NK-92 (cell line): ENCODE results near the gene C11orf91.
"Not testable (repeated sequence)": the region's sequence is repeated elsewhere in the genome, so short reads cannot be mapped to it uniquely, and the experiment has no call there.

Source experiments
- DNase-seq: peaks from one replicate; lab custom pipeline; 2025; ENCODE audit not compliant: unreplicated experiment; lab: John Stamatoyannopoulos, UW

Gene C11orf91

DNA sequence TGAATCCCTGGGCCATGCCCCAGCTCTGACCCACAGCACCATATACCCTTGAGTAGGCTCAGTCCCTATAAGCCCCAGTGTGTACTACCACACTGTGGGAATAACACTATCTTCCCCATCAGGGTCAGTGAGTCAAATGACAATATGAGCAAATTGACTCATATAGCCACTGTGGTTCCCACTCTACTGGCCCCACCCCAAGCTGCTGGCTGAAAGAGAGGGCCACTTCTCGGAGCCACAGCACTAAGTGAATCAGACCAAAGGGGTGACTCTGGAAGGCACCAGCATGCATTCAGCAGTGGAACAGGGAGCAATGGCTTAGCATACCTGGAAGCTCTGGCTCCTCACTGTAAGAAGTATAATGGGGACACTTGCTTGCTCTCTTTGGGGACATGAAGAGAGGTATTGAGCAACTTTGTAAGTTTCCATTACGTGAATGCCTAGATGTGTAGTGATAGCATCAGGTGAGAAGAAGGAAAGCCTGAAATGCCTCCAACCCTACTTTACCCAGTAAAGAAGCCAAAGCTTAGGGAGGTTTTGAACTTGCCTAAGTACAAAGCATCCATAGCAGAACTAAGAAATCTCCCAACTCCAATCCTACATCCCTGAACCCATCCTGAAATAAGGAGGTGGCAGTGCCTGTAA lies 22.1 kb upstream of the C11orf91 start:
- no peak for DNase-seq

DNA sequence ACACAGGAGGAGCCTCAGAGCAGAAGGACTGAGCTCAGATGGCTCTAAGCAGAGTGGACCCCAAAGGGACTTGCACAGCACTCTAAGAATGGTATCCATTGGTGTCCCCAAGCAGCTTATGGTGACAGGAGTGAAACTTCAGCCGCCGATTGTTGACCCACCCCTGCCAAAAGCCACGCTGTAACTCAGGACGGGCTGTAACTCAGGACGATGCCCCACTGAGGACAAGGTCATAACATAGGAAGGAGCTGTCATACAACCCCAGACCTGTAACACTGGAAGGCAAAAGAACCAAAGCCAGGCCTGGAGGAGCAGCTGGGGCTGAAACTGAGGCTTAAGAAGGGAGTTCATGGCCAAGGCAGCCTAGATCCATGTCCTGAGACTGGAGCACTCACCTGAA lies 21.4 kb upstream of the C11orf91 start:
- no peak for DNase-seq

DNA sequence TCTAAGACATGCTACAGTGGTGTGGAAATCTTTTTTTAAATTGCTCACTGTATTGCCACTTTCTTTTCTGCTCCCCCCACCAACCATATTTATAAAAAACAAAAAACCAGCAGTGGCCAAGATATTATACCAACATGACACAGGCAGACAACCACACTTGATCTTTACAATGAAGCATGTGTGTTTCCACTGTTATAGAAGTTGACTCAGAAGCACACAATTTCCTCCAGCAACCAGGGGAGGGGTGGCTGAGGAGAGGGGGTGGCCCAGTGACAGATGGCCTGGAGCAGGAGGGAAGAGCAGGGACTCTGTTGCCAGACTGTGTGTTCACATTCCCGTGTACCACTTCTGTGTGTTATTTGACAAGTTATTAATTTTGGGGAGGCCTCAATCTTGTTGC lies 20.8 kb upstream of the C11orf91 start:
- DNase-seq = no peak

DNA sequence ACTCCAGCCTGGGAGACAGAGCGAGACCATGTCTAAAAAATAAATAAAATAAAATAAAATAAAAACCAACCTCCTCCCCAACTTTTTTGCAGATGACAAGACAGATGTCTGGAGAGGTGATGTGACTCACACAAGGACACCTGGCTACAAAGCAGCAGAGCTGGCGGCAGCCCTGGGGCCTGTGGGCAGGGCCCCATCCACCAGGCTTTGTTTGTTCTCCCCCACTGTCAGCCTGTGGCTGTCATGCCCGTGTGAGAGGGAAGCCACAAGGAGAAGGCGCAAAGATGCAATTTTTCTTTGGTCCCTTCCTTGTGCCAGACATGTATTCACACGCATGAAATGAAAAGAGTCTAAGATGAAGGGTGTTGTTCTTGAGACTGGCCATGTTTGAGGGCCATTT lies 19.0 kb upstream of the C11orf91 start:
- no peak for DNase-seq

DNA sequence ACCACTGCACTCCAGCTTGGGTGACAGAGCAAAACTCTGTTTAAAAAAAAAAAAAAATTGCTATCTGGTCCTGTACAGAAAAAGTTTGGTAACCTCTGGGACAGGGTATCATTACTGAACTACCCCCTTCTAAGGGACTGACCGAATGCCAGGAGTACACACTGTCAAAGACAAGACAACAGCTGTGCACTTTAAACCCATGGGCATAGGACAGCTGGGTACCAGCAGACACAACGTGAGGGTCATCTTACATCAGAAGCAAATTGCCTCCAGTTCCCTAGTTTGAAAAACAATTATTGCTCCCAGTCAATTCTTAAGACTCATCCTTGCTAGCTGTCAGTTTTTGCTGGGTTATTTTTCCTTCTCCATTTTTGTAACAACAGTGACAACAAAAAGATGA lies 17.8 kb upstream of the C11orf91 start:
- DNase-seq = no peak

DNA sequence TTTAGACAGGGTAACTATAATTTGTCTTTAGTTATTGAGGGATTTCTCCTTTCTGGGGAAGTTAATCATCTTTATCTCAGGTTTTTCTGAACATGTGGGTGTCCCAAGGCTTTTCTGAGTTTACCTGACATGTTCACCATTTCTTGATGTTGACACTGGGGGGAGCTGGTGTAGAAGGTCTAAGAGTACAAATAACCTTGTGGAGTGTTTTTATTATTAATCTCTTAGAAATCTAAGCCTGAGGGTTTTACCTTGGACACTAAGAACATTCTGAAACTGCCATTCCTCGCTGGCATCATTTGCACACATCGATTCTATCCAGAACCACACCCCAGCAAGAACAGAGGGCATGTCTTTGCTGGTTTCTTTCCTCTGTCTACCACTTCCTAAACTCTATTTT lies 15.6 kb upstream of the C11orf91 start:
- no peak for DNase-seq

DNA sequence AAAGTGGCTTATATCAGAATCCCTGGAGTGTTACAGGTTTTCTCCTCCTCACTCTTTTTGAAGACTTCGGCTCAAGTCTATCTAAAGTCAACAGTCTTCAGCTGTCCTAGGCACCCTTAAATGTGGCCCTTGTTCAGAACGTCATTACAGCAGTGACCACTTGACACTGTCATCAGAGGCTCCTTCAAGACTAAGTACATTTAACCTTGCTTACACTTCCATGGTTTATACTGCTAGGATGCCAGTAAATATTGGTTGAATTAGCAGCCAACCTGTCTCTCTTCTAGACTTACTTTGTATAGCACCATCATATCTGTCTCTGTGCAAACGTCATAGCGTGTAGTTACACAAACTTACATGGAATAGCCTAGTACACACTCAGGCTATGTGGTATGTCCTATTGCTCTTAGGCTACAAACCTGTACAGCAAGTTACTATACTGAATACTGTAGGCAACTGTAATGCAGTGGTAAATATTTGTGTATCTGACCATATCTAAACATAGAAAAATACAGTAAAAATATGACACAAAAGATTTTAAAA lies 13.3 kb upstream of the C11orf91 start:
- DNase-seq = no peak

DNA sequence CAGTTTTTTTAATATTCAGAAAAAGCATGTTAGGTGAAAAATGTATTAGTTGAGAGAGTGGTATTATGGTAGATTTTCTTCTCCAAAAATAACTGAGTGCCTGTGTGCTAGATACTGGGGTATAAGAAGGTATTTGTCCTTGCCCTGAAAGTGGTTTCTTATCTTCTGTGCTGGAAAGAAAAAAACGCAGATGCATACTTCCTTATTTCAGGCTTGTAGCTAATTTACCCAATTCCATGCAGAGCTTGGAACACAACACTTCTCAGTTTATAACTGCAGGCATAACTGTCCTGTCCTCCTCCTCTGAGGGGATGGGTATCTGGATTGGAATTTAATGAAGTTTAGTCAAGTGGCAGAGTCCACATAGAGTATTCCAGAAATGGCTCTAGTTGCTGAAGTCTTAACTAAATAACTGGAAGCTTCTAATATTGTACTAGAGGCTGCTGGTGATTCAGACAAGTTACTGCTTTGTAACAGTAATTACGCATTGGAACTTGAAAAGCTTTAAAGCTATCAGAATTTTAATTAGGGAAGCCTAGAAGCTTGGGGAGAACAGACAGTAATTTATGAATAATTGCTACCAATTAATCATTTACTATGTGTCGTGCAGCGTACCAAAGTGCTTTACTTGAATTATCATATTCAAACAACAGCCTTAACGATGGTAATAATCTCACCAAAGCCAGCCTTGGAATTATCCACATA lies 12.7 kb upstream of the C11orf91 start:
- DNase-seq = no peak

DNA sequence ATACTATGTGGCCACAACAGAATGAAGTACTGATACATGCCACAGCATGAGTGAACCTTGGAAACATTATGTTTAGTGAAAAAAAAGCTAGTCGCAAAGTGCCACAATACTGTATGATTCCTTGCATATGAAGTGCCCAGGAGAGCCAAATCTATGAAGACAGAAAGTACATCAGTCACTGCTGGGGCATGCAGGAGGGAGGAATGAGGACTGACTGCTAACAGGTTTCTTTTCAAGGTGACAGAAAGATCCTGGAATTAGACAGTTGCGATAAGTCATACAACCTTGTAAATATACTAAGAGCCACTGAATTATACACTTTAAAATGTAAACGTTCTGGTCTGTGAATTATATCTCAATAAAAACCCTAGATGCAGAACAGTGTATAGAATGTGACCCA lies 11.8 kb upstream of the C11orf91 start:
- no peak for DNase-seq

DNA sequence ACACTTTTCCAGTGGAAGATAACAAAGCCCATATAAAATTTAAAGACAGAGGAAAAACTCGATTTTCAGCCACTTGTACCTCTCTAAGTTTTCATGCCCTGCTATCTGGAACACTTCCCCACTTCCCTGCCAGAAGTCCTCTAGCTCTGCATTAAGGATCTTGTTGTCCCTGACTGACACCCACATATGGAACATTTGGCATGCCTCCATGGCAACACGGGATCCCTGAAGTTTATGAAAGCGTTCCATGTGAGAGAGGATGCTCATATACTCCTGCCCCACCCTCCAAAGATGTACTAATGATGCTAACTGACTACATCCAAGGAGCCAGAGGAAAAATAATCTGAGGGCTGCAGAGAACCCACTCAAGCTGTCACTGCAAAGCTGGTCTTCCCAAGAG lies 8.8 kb upstream of the C11orf91 start:
- no peak for DNase-seq

DNA sequence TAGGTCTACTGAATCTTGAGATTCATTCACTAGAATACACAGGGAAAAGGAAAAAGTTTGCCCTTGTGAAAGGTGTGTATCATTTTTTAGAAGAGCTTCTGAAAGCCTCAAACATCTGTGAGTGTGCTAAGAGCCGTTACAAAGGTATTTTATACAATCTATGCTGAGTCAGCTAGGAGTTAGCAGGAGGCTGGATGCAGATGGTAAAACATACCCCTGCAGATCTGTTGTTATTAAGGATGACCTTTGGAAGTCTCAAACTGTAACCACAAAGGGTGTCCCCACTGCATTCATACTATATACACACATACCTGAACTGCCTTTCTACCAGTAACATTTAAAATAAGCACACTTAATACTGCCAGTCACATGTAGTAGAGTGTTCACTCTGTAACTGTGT lies 8.4 kb upstream of the C11orf91 start:
- no peak for DNase-seq

DNA sequence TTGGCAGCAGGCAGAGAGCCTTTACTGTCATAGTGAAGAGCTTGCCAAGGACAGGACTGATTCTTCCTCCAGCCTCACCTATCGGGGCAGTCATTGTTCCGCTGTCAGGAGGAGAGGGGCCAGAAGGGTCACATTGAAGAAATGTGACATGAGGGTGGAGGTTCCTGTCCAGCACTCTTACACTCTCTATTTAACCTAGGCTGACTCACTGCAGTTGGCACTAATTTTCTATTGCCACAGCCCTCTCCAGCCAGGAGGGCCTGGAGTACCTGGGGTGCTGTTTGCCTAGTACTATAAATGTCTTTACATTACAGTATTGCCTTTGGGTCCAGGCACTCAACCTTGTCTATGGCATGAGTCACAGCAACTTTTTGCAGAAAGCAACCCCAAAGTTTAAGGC lies 7.2 kb upstream of the C11orf91 start:
- DNase-seq = not testable (repeated sequence)

DNA sequence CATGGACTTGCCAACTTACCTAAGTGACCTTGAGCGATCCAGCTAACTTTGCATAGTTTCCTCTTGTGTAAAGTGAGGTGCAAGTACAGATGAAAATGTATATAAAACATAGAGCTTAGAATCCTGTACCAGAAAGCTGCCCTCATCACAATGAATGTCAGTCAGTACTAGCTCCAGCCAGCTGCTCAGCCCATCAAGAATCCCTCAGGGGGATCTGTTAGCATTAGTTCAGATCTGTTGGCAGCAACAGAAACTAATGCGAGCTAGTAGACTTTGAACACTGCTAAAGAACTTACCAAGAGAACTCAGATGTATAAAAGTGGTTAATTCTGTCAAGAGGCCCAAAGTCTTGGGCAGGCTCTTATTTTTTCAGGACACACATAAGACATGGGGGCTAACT lies 6.3 kb upstream of the C11orf91 start:
- no peak for DNase-seq

DNA sequence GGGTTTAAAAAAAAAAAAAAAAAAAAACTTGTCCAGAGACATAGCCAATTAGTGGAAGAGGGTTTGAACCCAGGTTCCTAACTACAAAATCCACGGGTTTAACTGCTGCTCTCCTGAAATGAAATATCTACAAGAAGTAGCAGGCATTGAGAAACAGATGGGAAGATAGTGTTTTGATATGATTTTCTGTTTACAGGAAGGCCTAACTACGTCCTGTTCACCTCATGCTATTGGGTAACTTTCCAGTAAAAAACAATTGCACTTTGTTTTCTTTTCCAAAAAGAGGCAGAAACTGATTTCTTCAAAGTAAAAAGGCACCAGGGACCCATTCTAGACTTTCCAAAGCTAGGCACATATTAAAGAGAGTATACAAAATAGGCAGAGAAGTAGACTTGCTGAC lies 5.9 kb upstream of the C11orf91 start:
- no peak for DNase-seq

DNA sequence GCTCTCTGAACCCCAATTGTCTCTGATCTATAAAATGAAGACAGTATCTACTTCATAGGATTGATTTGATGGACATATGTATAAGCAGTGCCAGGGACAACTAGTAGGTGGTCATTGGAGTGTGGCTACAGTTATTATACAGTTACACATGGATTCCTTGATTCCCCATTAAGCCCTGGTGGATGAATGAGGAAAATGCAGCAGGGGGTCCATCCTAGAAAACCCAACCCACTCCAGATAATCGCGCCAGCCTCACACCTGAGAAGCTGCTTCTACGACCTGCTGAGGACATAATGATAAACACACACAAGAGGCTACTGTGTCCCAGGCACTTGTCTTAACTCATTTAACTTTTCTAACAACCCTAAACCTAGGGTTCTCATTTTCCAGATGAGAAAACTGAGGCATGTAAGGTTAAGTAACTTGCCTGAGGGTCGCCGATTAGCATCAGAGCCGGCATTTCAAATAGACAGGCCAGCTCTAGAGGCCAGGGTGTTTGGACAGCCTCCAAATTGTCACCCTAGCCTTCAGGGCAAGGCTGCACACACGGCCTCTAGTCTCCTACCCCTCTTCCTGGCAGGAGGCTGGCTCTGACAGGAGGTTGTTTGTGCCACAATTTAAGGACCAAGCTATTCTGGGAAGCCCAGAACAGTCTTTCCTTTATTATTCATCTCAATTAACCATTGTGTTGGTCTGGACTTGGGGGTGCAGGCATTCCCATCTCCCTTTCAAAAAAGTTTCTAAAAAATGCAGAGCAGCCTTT lies 3.8 kb upstream of the C11orf91 start:
- no peak for DNase-seq

DNA sequence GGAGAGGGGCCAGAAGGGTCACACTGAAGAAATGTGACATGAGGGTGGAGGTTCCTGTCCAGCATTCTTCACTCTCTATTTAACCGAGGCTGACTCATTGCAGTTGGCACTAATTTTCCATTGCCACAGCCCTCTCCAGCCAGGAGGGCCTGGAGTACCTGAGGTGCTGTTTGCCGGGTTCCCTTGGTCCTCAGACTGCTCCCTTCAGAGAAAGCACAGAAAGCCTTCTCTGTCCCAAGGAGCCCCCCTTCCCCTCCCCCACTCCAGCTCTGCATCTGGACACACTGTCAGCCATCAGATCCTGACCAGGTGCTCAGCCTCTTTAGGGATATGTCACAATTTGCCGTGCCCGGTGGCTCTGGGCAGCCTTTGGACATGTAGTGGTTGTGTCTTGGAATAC lies 3.2 kb upstream of the C11orf91 start:
- DNase-seq = no peak

DNA sequence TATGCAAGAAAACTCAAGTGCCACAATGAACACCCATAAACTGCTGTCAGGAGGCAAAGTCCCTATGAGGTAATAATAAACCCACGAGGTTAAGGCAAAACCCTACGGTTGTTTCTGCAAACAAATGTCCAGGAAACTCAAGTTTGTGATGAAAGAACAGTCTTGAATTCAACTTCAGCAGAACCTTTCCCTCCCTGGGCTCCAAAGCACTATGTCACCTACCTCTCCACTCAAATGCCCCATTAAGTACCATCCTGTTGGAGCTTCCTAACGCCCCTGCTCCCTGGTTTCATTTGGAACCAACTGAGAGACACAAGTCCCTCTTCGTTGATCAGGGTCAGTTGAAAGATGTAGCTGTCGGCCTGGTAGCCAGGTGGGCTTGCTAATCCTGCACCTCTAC lies 2.6 kb upstream of the C11orf91 start:
- DNase-seq = no peak

DNA sequence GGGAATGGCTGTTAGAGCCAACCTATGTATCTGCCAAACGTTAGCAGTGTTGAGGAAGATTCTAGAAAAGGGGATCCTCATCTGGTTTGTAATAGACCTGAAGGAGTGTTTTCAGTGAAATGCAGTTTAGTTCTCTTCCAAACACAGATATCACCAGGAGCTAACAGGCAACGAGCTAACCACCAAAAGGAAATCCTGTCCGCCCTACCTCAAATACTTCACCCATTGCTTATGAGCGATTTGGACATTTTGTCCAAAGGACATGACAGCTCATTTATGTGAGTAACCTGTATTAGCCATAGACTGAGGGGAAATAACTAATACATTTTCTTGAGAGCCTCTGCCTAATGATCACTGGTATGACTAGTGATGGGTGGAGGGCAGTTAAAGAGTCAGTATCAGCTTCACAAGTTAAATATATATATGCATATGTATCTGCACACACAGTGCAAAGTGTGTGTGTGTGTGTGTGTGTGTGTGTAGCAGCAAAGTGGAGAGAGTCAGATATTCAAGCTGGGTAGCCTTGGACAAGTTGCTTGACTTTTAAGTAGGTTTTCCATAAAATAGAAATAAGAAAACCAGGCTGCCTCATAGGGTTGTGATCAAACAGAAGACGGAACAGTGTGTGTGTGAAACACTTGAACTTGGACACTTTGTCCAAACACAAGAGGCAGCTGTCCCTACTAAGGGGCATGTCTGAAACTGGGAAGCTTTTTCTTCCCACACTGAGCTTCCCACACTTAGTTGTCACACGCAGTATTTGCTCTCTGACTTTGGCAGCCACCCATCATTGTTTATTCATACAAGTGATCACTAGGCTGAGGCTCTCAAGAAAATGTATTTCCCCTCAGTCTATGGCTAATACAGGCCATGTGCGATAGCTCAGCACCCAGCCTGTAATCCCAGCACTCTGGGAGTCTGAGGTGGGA lies 940 bp upstream of the C11orf91 start:
- no peak for DNase-seq

DNA sequence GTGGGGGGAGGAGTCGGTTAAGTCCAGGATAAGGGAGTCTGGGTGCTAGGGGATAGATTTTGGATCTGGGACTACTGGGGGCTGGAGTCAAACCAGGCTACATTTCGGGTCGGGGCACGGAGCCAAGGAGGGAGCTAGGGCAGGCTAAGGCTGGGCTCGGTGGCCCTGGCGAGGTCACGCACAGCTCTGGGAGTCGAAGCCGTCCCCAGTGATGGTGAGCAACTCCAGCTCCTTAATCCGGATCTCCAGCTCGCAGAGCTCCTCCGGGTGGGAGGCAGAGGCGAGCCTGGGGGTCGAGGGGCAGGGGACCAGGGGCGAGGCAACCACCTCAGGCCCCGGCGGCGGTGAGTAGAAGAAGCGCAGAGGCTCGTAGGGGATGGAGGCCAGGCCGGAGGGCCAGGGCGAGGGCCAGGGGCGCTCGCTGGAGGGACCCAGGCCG lies 544 bp downstream of the C11orf91 start:
- no peak for DNase-seq

DNA sequence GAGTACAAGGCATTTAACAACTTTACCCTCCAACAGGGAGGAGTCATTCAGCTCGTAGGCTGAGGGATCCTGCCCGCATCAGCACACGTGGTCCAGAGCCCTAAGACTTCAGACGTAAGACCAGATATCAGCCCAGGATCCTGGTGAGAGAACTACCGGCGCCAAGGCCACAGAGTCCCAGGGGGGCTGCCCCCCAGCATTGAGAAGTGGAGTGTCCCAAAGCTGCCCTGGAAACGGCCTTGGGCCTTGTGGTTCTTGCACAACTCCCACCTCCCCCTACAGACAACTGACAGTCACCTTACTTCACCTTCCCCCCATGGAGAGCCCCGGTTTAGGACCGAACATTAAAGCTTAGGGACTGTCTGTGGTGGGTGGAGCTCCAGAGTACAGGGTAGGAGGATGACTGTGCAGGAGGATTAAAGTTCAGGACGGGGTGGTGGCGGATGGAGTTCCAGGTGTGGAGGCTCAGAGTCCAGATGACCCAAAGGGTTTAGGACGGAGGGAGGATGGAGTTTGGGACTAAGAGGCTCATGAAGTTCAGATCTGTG lies 1.0 kb downstream of the C11orf91 start:
- DNase-seq = no peak

DNA sequence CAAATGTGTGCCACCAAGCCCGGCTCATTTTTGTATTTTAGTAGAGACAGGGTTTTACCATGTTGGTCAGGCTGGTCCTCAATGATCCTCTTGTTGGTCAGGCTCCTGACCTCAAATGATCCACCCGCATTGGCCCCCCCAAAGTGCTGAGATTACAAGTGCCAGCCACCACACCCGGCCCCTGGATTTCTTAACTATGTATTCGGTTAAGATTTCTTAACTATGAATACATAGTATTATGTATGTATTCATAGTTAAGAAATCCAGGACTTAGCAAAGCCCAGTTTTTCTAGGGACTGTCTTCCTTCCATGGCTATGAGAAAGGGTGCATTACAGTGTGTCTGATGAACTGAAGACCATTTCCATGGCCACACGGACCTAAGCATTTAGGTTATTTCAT lies 1.7 kb downstream of the C11orf91 start:
- DNase-seq = no peak
